Muscle of back (tissue), 11 donors: ENCODE data around the gene RBFOX2. TPM values are rescaled to one million over a fixed set of nuclear protein-coding genes. Genes with fewer than 3 reads are reported as not detected.

Experiments
- DNase-seq, 3 donors: peaks; one replicate each; pipeline versions ENCODE4 v3.0.0 to v3.0.0-alpha.2; 2013
- polyA plus RNA-seq, 10 donors: library from polyadenylated mRNA; unstranded; fragments of 120-200 nt; gene quantifications; one replicate each; pipeline ENCODE4 v1.2.1, GENCODE V29; 2013; ENCODE audit not compliant: insufficient read length in 10 of 10

RBFOX2 gene
- polyA plus RNA-seq, 10 donors = 159 to 231 (median 186) TPM

GRCh38 chr22:35904336-35904692, 124.3 kb downstream of the RBFOX2 start:
- no peak for DNase-seq

GRCh38 chr22:35903571-35904335, 124.9 kb downstream of the RBFOX2 start:
- no peak for DNase-seq

GRCh38 chr22:35900483-35901168, 128.0 kb downstream of the RBFOX2 start:
- peak in 2 of 3 donors; percentile 37 to 51 for DNase-seq

- no peak for DNase-seq
These were observed 128.9 kb downstream of the RBFOX2 start for GRCh38 chr22:35899736-35900135.

GRCh38 chr22:35896111-35896705, 132.4 kb downstream of the RBFOX2 start:
- DNase-seq = no peak

GRCh38 chr22:35894937-35895708, 133.5 kb downstream of the RBFOX2 start:
- DNase-seq = peak; percentile 67 to 86 (median 77)

- peak in 1 of 3 donors; percentile 67 for DNase-seq
These were observed 134.2 kb downstream of the RBFOX2 start for GRCh38 chr22:35894464-35894878.

- peak in 2 of 3 donors; percentile 54 to 79 for DNase-seq
These were observed 134.9 kb downstream of the RBFOX2 start for GRCh38 chr22:35893698-35894097.

GRCh38 chr22:35892192-35892591, 136.4 kb downstream of the RBFOX2 start:
- peak in 1 of 3 donors; percentile 57 for DNase-seq

- no peak for DNase-seq
These were observed 137.2 kb downstream of the RBFOX2 start for GRCh38 chr22:35891442-35891841.

GRCh38 chr22:35889071-35889470, 139.6 kb downstream of the RBFOX2 start:
- DNase-seq = no peak

- DNase-seq = no peak
These were observed 140.3 kb downstream of the RBFOX2 start for GRCh38 chr22:35888181-35888870.

- DNase-seq = no peak
These were observed 141.2 kb downstream of the RBFOX2 start for GRCh38 chr22:35887296-35887875.

- DNase-seq = no peak
These were observed 142.3 kb downstream of the RBFOX2 start for GRCh38 chr22:35886309-35886708.

- no peak for DNase-seq
These were observed 144.1 kb downstream of the RBFOX2 start for GRCh38 chr22:35884529-35884928.

GRCh38 chr22:35883031-35883620, 145.5 kb downstream of the RBFOX2 start:
- DNase-seq = no peak

GRCh38 chr22:35882211-35883030, 146.2 kb downstream of the RBFOX2 start:
- DNase-seq = peak in 2 of 3 donors; percentile 24 to 55

- no peak for DNase-seq
These were observed 149.3 kb downstream of the RBFOX2 start for GRCh38 chr22:35879351-35879750.

GRCh38 chr22:35873426-35873825, 155.2 kb downstream of the RBFOX2 start:
- no peak for DNase-seq

- DNase-seq = no peak
These were observed 156.2 kb downstream of the RBFOX2 start for GRCh38 chr22:35872451-35872850.
